ENCODE data around the gene RACK1.

GRCh38 chr5:181215997-181216989, 27.4 kb downstream of the RACK1 start:
- TF ChIP-seq POLR2AphosphoS5 (IDR thresholded peaks at IDR 0.05) (no peak), POLR2A (IDR thresholded peaks at IDR 0.05) (no peak)
